Ovary (tissue), 9 donors: ENCODE data around the gene DOCK10. TPM values are rescaled to one million over a fixed set of nuclear protein-coding genes. Genes with fewer than 3 reads are reported as not detected.

Experiments
- DNase-seq, 5 donors: peaks; one replicate each; pipeline ENCODE4 v3.0.0-alpha.2; 2019 to 2020
- H3K27ac ChIP-seq, 2 donors: fragments of 200-600 bp; one replicate each; pipeline versions ENCODE4 v1.5.1 to v1.8.0; 2019 to 2022
- H3K27me3 ChIP-seq: fragments of 200-600 bp; one replicate; pipeline ENCODE4 v1.8.0; 2022
- H3K36me3 ChIP-seq: fragments of 200-600 bp; sonication (generic); one replicate; pipeline ENCODE4 v1.5.1; 2019
- H3K4me1 ChIP-seq: one replicate; pipeline ENCODE4 v1.8.1; 2013; ENCODE audit warnings: mild to moderate bottlenecking, moderate library complexity; ENCODE audit not compliant: insufficient read depth
- H3K4me3 ChIP-seq: fragments of 200-600 bp; sonication (generic); one replicate; pipeline ENCODE4 v1.5.1; 2017
- H3K9me3 ChIP-seq, 2 donors: fragments of 200-600 bp in 1 of 2; sonication (generic) in 1 of 2; one replicate each; pipeline versions ENCODE4 v1.5.1 to v1.8.1; 2013 to 2019; ENCODE audit warnings: mild to moderate bottlenecking in 1 of 2, moderate library complexity in 1 of 2
- CTCF ChIP-seq, 3 donors: fragments of 450-650 bp in 2 of 3; fragments of 200-600 bp in 1 of 3; IDR thresholded peaks; one replicate each; pipeline versions ENCODE4 v1.5.1 to v1.8.0; 2016 to 2022; ENCODE audit warnings: antibody characterized with exemption in 3 of 3, mild to moderate bottlenecking in 1 of 3
- EP300 ChIP-seq: sonication (generic); formaldehyde crosslinking; IDR thresholded peaks from one replicate; pipeline ENCODE4 v1.6.1; 2017; ENCODE audit warnings: antibody characterized with exemption
- POLR2A ChIP-seq: fragments of 450-650 bp; IDR thresholded peaks from one replicate; pipeline ENCODE4 v1.6.1; 2017; ENCODE audit warnings: antibody characterized with exemption, mild to moderate bottlenecking, moderate library complexity
- WGBS, 3 donors: extraction: QIAGEN DNeasy Blood & Tissue Kit in 1 of 3; methylation state at CpG; one replicate each; pipeline versions ENCODE4 v1.1.5 to v1.1.7; 2013 to 2017; 5-methylcytosine and 5-hydroxymethylcytosine counted together
- intact Hi-C, 4 donors: fragments of 100-400 bp; cut with DNase I; formaldehyde crosslinking; loops; one replicate each; pipeline versions ENCODE4 v1.11.0 to v1.15.1; 2022 to 2023
- polyA plus RNA-seq, 2 donors: library from polyadenylated mRNA; stranded (reverse); fragments of 200-250 nt in 1 of 2; fragments of 350-450 nt in 1 of 2; fragmentation: Illumina TruSeq in 1 of 2; extraction: RNeasy Lipid Tissue Mini Kit (QIAGEN cat#74804) in 1 of 2; gene quantifications; one replicate each; pipeline ENCODE4 v1.2.3, GENCODE V29; 2013 to 2014
- total RNA-seq, 7 donors: library from RNA; depleted of rRNA in 2 of 7; stranded (reverse); fragments of >200 nt in 2 of 7; fragmentation: NEBNext Ultra II Directional in 3 of 7; extraction: Animal tissue kit (Norgen Biotek cat#: 25700) in 3 of 7; gene quantifications; one replicate each; pipeline versions ENCODE4 v1.1.0 to v1.2.4, GENCODE V29; 2016 to 2023
- donor health status: DM: no; HTN: no; CAD: no; lungs with moderate emphysema.
- donor health status: DM: no; HTN: no; CAD: no.
- donor health status: Bipolar disorder and iron deficiency.
- donor health status: DM: yes; HTN: yes; CAD: no.
- donor health status: DM: no; HTN: no; CAD: no.
- donor health status: DM: yes; HTN: yes; CAD: no.

DOCK10 gene
- total and polyA plus RNA-seq, 9 donors = 15.3 to 42.5 (median 31.2) TPM

GRCh38 chr2:224876522-224876921 lies 165.7 kb downstream of the DOCK10 start:
- Histone ChIP-seq H3K4me3 (no peak overlapping the region), H3K9me3 (no peaks in the 10 kb centered on the region), H3K36me3 (no peaks in the 10 kb centered on the region), H3K27me3 (no peaks in the 10 kb centered on the region), H3K27ac (no peak overlapping the region), H3K4me1 (no peaks in the 10 kb centered on the region)
- no peak for TF ChIP-seq CTCF (IDR thresholded peaks at IDR 0.05)
- TF ChIP-seq POLR2A = no peak
- TF ChIP-seq EP300 = no peak
- no peak for DNase-seq
- intact Hi-C loops = no loop called here
- WGBS, 3 donors = 89 to 92% (median 91%) methylated on average over 6 of the region's 6 CpGs

DNA sequence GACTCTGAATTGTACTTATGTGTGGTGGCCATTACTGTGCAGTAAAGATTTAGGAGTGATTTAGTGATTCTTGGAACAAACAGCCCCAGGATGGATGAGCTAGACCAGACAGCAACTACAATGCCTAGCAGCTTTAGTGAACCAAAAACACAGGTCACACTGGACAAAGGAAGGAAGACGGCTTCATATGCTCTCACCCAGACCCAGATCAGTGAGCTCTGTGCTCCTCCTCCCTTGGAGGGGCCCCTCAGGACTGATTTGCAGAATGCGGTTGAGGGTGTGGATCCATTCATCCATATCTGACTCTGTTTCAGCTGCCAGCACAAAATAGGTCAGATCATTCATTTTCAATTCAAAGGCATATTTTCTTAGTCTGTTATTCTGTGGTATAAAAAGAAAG lies 166.4 kb downstream of the DOCK10 start:
- H3K4me3 ChIP-seq = no peak overlapping the region
- H3K36me3 ChIP-seq = no peaks in the 10 kb centered on the region
- no peak for DNase-seq
- TF ChIP-seq POLR2A = no peak
- no peak for TF ChIP-seq EP300
- TF ChIP-seq CTCF (IDR thresholded peaks at IDR 0.05) = no peak
- WGBS, 3 donors = 89 to 99% (median 89%) methylated on average over 2 of the region's 2 CpGs
- no peak overlapping the region for H3K27ac ChIP-seq
- H3K27me3 ChIP-seq = no peaks in the 10 kb centered on the region
- no peaks in the 10 kb centered on the region for H3K4me1 ChIP-seq
- intact Hi-C loops = no loop called here
- no peaks in the 10 kb centered on the region for H3K9me3 ChIP-seq

- TF ChIP-seq EP300 = no peak
- no peak for TF ChIP-seq POLR2A
- TF ChIP-seq CTCF (IDR thresholded peaks at IDR 0.05) = no peak
- H3K27me3 ChIP-seq = no peaks in the 10 kb centered on the region
- no peaks in the 10 kb centered on the region for H3K36me3 ChIP-seq
- no peak overlapping the region for H3K27ac ChIP-seq
- intact Hi-C loops = no loop called here
- H3K4me3 ChIP-seq = no peak overlapping the region
- 96 to 98% (median 98%) methylated on average over 1 of the region's 1 CpG for WGBS, 3 donors
- DNase-seq = no peak
- no peaks in the 10 kb centered on the region for H3K9me3 ChIP-seq
- no peaks in the 10 kb centered on the region for H3K4me1 ChIP-seq
These were observed 167.1 kb downstream of the DOCK10 start for GRCh38 chr2:224875153-224875552.

DNA sequence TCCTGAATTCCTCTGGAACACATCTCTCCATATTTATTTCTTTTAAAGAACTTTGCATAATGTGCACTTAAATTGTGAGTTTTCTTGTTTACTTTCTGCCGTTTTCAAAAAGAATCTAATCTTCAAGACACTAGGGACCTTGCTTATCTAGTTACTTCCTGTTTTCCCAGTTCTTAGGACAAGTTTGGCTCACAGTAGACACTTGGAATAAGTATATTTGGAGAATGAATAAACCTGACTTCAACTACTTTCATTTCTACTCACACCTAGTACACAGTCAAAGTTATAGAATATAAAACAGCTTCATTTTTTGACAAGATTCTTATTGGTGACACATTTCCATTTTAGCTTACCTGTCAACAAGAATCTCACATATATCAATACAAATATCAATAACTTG lies 170.5 kb downstream of the DOCK10 start:
- no peaks in the 10 kb centered on the region for H3K9me3 ChIP-seq
- no peak for DNase-seq
- H3K36me3 ChIP-seq = no peaks in the 10 kb centered on the region
- peaks cover 2% of the 10 kb centered on the region for H3K4me1 ChIP-seq
- TF ChIP-seq CTCF (IDR thresholded peaks at IDR 0.05) (no peak), EP300 (no peak), POLR2A (no peak)
- H3K27me3 ChIP-seq = no peaks in the 10 kb centered on the region
- WGBS, 3 donors = 1 to 15% (median 2%) methylated on average over 1 of the region's 1 CpG
- intact Hi-C loops = no loop called here
- H3K4me3 ChIP-seq = no peak overlapping the region
- H3K27ac ChIP-seq = no peak overlapping the region

- Histone ChIP-seq H3K4me1 (peaks cover 2% of the 10 kb centered on the region), H3K27ac (no peak overlapping the region), H3K36me3 (no peaks in the 10 kb centered on the region), H3K27me3 (no peaks in the 10 kb centered on the region), H3K4me3 (no peak overlapping the region), H3K9me3 (no peaks in the 10 kb centered on the region)
- TF ChIP-seq CTCF (IDR thresholded peaks at IDR 0.05) (no peak), EP300 (no peak), POLR2A (no peak)
- intact Hi-C loops = no loop called here
- DNase-seq = no peak
These were observed 171.9 kb downstream of the DOCK10 start for GRCh38 chr2:224870341-224870740.
